ENCODE data around the gene GPANK1. TPM values are rescaled to one million over a fixed set of nuclear protein-coding genes. Genes with fewer than 3 reads are reported as not detected.

Gene GPANK1
- total RNA-seq, 2 experiments from 2014 or later: 35.2 to 42.8 TPM

DNA sequence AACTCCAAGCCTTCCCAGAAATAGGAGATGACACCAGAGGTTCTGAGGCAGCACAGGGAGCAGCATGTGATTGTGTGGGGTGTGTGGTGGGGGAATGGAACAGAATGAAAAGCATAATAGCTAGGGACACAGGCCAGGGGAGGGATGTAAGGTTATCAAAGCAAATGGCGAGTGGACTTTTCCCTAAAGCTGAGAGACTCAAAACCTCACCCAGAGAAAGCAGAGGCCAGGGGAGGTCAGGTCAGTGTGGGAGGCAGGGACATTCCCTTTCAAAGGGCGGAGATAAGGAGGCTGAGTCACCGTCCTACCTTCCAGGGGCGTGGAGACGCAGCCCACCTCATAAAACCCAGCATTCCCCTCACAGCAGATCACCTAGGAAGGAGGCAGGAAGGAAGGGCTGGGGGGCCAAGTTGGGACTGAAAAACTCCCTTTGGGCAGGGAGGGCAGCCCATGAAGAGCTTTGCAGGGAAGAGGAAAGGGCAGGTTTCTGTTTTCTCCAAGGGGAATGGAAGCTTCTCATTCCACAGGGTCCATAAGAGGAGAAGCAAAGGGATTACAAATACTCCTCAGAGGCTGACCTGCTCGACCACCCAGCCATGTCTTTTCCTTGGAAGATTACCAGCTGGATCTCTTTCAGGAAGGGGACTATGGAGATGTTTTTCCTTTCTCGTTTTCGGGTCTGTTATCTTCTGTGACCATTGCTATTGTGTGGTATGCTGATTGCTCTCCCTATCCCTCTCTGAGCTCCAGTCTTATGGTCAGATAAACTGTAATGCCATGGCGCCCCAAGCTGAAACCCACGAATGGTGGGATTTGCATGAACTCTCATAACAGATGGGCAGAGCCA, 25.7 kb upstream of the GPANK1 start:
- H3K4me1 Mint-ChIP-seq: peaks cover 7% of the 10 kb centered on the region
- DNase-seq (no peak), ATAC-seq (no peak)
- no peak overlapping the region for H3K4me3 Mint-ChIP-seq
- ChIA-PET CTCF (interaction anchor here (0.6 to 1.7 kb wide), 14 partner anchors 10 to 248 kb away, joined by 3 to 6 read pairs (median 4); partner anchors contain the start of genes LSM2, LY6G5B and TNF), POLR2A (no interaction called here)
- H3K27ac Mint-ChIP-seq: peak overlapping the region; percentile 69
- peaks cover 24% of the 10 kb centered on the region for H3K36me3 Mint-ChIP-seq (ENCODE audit: low read depth)
- H3K9me3 Mint-ChIP-seq (ENCODE audit: low read depth): no peaks in the 10 kb centered on the region
- no peaks in the 10 kb centered on the region for H3K27me3 Mint-ChIP-seq
- intact Hi-C loops (cut with DNase I, micrococcal nuclease): no loop called here

GRCh38 chr6:31689249-31690110, 24.7 kb upstream of the GPANK1 start:
- peaks cover 7% of the 10 kb centered on the region for H3K4me1 Mint-ChIP-seq
- H3K27ac Mint-ChIP-seq: no peak overlapping the region
- intact Hi-C loops (cut with DNase I, micrococcal nuclease): loop anchor here in 1 of 2 experiments (10.0 kb wide), 1 partner anchor 265 kb away; the partner anchor contains the start of genes NELFE and SKIC2
- ChIA-PET POLR2A (no interaction called here), CTCF (interaction anchor here (0.7 to 1.6 kb wide), 6 partner anchors 11 to 173 kb away, joined by 3 to 6 read pairs (median 4); no protein-coding TSS in a partner anchor)
- no peaks in the 10 kb centered on the region for H3K27me3 Mint-ChIP-seq
- H3K9me3 Mint-ChIP-seq (ENCODE audit: low read depth): no peaks in the 10 kb centered on the region
- DNase-seq (peak; percentile 35), ATAC-seq (no peak)
- peaks cover 24% of the 10 kb centered on the region for H3K36me3 Mint-ChIP-seq (ENCODE audit: low read depth)
- no peak overlapping the region for H3K4me3 Mint-ChIP-seq

DNA sequence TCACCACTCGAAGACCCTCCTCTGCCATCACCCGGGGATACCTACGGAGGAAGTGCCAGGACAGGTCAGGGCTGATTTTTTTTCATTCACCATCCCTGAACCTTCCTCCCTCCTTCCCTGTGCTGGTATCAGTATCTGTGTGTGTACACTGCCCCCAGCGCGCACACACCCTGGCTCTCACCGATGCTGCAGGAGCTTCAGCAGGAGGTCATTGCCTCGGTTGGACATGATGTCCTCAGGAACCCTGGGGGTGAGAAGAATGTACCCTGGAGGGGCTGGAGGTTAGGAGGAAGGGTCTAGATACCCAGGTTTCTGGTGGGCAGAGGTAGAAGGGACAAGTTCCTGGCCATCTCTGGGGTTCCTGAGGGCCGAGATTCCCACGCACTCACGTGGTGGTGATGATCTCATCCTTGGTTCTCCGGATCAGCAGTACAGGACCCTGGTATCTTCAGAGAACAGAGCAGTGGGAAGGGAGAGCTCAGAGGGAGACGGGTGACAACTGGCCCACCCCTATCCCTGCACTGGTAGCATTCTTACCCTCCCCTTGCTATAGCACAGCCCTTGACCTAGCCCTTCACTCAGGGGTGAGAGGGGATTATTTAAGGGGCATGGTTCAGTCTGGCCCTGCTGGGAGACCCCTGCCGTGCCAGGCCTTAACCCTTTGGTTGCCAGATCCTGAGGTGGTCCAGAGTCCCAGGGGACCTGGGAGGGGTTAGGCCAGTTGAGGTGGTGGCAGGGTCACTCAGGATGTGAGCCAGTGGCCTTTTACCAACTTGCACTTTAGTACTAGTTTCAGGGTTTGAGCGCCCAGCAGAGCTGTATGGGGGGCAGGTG, 23.3 kb upstream of the GPANK1 start:
- intact Hi-C loops (cut with DNase I, micrococcal nuclease): loop anchor here in 1 of 2 experiments (10.0 kb wide), 1 partner anchor 267 kb away; the partner anchor contains the start of genes NELFE and SKIC2
- ATAC-seq: no peak
- Mint-ChIP-seq H3K27me3 (no peaks in the 10 kb centered on the region), H3K4me1 (peaks cover 7% of the 10 kb centered on the region), H3K9me3 (ENCODE audit: low read depth) (no peaks in the 10 kb centered on the region), H3K4me3 (no peak overlapping the region), H3K36me3 (ENCODE audit: low read depth) (peaks cover 17% of the 10 kb centered on the region), H3K27ac (no peak overlapping the region)
- ChIA-PET POLR2A (no interaction called here), CTCF (no interaction called here)
- DNase-seq: no peak

DNA sequence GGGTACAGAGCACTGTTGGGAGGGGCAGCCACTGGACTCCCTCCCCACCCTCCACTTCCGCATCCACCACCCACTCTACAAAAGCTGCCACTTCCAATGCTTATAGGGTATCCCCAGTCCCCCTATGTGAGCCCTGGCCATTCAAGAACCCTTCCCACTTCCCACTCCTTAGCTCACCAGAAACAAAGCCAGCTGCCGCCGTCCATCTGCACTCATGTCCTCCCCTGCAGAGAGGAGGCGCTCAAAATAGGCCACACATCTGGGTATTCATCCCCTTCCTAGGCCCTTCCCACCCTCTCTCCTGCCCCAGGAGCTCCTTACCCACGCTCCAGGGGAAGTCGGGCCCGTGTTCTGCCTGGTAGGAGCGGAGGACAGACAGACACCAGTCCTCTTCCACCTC, 22.5 kb upstream of the GPANK1 start:
- no peak for ATAC-seq
- ChIA-PET CTCF (no interaction called here), POLR2A (interaction anchor here (0.6 kb wide), 1 partner anchor 271 kb away, joined by 4 read pairs; the partner anchor contains the start of genes NELFE and SKIC2)
- no peak for DNase-seq
- peaks cover 7% of the 10 kb centered on the region for H3K4me1 Mint-ChIP-seq
- H3K9me3 Mint-ChIP-seq (ENCODE audit: low read depth): no peaks in the 10 kb centered on the region
- H3K27me3 Mint-ChIP-seq: no peaks in the 10 kb centered on the region
- H3K4me3 Mint-ChIP-seq: no peak overlapping the region
- no peak overlapping the region for H3K27ac Mint-ChIP-seq
- intact Hi-C loops (cut with DNase I, micrococcal nuclease): loop anchor here in 1 of 2 experiments (10.0 kb wide), 1 partner anchor 267 kb away; the partner anchor contains the start of genes NELFE and SKIC2
- H3K36me3 Mint-ChIP-seq (ENCODE audit: low read depth): peaks cover 12% of the 10 kb centered on the region

- H3K9me3 Mint-ChIP-seq (ENCODE audit: low read depth): no peaks in the 10 kb centered on the region
- no peak for DNase-seq
- H3K4me1 Mint-ChIP-seq: peaks cover 9% of the 10 kb centered on the region
- ATAC-seq: no peak
- peaks cover 12% of the 10 kb centered on the region for H3K36me3 Mint-ChIP-seq (ENCODE audit: low read depth)
- H3K27me3 Mint-ChIP-seq: no peaks in the 10 kb centered on the region
- POLR2A ChIA-PET: interaction anchor here (0.7 kb wide), 1 partner anchor 25 kb away, joined by 3 read pairs; no protein-coding TSS in a partner anchor
- CTCF ChIA-PET: interaction anchor here (0.6 kb wide), 1 partner anchor 146 kb away, joined by 3 read pairs; no protein-coding TSS in a partner anchor
- intact Hi-C loops (cut with DNase I, micrococcal nuclease): loop anchor here in 1 of 2 experiments (10.0 kb wide), 1 partner anchor 268 kb away; the partner anchor contains the start of genes NELFE and SKIC2
- no peak overlapping the region for H3K27ac Mint-ChIP-seq
- H3K4me3 Mint-ChIP-seq: no peak overlapping the region
Observed at GRCh38 chr6:31686483-31686882, 21.7 kb upstream of the GPANK1 start.

DNA sequence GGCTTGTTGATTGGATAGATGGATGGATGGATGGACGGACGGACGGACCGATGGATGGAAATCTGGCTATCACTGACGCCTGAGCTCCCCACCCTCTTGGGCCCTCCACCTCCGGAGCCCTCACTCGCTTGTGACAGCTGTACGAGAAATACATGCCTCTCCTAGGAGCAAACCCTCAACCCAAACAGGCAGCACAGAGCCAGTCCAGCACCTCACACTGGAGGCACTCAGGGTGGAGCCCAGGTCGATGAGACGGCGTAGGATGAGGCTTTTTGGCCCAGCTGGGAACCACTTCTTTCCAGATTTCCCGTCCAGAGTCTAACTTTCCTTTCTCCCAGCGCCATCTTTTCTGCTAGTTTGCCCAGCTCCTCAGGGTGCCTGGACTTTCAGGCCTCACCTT, 18.8 kb upstream of the GPANK1 start:
- ChIA-PET POLR2A (no interaction called here), CTCF (interaction anchor here (0.6 to 1.6 kb wide), 3 partner anchors 86 to 163 kb away, joined by 3 to 5 read pairs (median 4); no protein-coding TSS in a partner anchor)
- intact Hi-C loops (cut with DNase I, micrococcal nuclease): loop anchor here (5.0 to 10.0 kb wide), 3 partner anchors 179 to 274 kb away; partner anchors contain the start of genes NELFE (in 2 of the 2), SKIC2 (in 2 of the 2) and NEU1 (in 1 of the 2)
- DNase-seq (no peak), ATAC-seq (no peak)
- H3K36me3 Mint-ChIP-seq (ENCODE audit: low read depth): peaks cover 8% of the 10 kb centered on the region
- H3K27ac Mint-ChIP-seq: no peak overlapping the region
- H3K9me3 Mint-ChIP-seq (ENCODE audit: low read depth): no peaks in the 10 kb centered on the region
- no peaks in the 10 kb centered on the region for H3K27me3 Mint-ChIP-seq
- no peak overlapping the region for H3K4me3 Mint-ChIP-seq
- peaks cover 15% of the 10 kb centered on the region for H3K4me1 Mint-ChIP-seq

- DNase-seq (peak; percentile 72), ATAC-seq (peak; percentile 76)
- Mint-ChIP-seq H3K4me3 (peak overlapping the region; percentile 66), H3K27me3 (no peaks in the 10 kb centered on the region), H3K36me3 (ENCODE audit: low read depth) (no peaks in the 10 kb centered on the region), H3K9me3 (ENCODE audit: low read depth) (no peaks in the 10 kb centered on the region), H3K27ac (peak overlapping the region; percentile 49), H3K4me1 (peaks cover 15% of the 10 kb centered on the region)
- ChIA-PET CTCF (interaction anchor here (0.7 to 1.0 kb wide), 7 partner anchors 26 to 241 kb away, joined by 3 to 4 read pairs (median 4); no protein-coding TSS in a partner anchor), POLR2A (interaction anchor here (0.5 to 0.8 kb wide), 2 partner anchors 39 to 145 kb away, joined by 3 read pairs; no protein-coding TSS in a partner anchor)
- intact Hi-C loops (cut with DNase I, micrococcal nuclease): loop anchor here (1.0 to 10.0 kb wide), 7 partner anchors 22 to 276 kb away; partner anchors contain the start of genes NELFE (in 2 of the 2), SKIC2 (in 2 of the 2), ABHD16A (in 1 of the 2) and DDAH2 (in 1 of the 2)
Observed at GRCh38 chr6:31681135-31681671, 16.4 kb upstream of the GPANK1 start.

DNA sequence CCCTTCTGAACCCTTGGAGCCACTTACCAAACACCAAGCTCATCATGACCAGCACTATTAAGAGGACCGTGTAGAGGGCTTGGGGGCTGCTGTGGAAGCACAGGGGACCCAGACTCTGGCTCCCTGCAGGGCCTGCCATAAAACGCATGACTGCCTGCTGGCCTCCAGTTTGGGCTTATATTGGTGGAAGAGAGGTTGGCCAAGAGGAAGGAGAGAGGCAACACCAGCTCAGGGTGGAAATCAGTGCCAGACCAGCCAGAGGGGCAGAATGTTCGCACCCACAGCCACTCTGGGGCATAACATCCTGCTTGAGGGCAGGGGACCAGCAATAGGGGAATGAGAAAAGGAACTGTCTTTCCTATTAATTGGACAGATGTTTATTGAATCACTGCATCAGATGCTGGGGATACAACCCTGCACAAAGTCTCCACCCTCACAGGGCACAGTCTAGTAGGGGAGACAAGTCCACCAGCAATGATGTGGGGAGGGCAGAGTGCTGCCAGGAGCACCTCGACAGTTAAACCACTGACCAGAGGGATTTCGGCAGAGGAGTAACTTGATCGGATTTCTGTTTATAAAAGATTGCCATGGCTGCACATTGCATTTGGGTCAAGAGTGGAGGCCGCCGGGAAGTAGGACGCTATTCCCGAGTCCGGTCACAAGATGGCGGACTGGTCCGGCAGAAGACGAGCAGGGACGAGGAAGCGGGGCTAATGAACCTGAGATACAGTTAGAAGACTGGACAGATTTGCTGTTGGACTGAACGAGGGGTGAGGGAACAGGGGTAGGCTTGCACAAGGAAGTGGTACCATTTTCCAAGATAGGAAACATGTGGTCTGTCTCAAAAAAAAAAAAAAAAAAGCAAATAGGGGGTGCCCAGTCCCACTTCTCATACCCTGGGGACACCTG, 15.7 kb upstream of the GPANK1 start, which contains the start of gene LY6G5C:
LY6G5C (minus strand) TSS at position 842 of the 909 bp plus-strand sequence; CDS start at position 148, 694 bp downstream.
- ATAC-seq (peak; percentile 80), DNase-seq (peak; percentile 80)
- Mint-ChIP-seq H3K27me3 (no peaks in the 10 kb centered on the region), H3K4me3 (peak within 1 kb of the TSS; percentile 66), H3K27ac (peak within 1 kb of the TSS; percentile 49), H3K4me1 (peaks cover 15% of the 10 kb centered on the region), H3K9me3 (ENCODE audit: low read depth) (no peaks in the 10 kb centered on the region), H3K36me3 (ENCODE audit: low read depth) (no peaks in the 10 kb centered on the region)
- intact Hi-C loops (cut with DNase I, micrococcal nuclease): loop anchor here (1.0 to 10.0 kb wide), 10 partner anchors 23 to 277 kb away; partner anchors contain the start of genes NELFE (in 2 of the 2), NEU1 (in 2 of the 2), SKIC2 (in 2 of the 2) and ABHD16A (in 1 of the 2)
- ChIA-PET CTCF (interaction anchor here (0.6 to 1.0 kb wide), 7 partner anchors 10 to 179 kb away, joined by 3 to 6 read pairs (median 3); partner anchors contain the start of gene LY6G6D), POLR2A (interaction anchor here (0.5 to 0.8 kb wide), 2 partner anchors 38 to 146 kb away, joined by 3 read pairs; no protein-coding TSS in a partner anchor)

GRCh38 chr6:31677955-31678354, 13.2 kb upstream of the GPANK1 start:
- no peak for DNase-seq
- CTCF ChIA-PET: interaction anchor here (0.6 to 1.6 kb wide), 3 partner anchors 13 to 185 kb away, joined by 3 to 4 read pairs (median 3); partner anchors contain the start of gene NEU1
- Mint-ChIP-seq H3K4me1 (peaks cover 15% of the 10 kb centered on the region), H3K27ac (no peak overlapping the region), H3K4me3 (no peak overlapping the region), H3K36me3 (ENCODE audit: low read depth) (peaks cover 5% of the 10 kb centered on the region), H3K9me3 (ENCODE audit: low read depth) (no peaks in the 10 kb centered on the region), H3K27me3 (no peaks in the 10 kb centered on the region)
- no peak for ATAC-seq
- intact Hi-C loops (cut with DNase I, micrococcal nuclease): no loop called here
- POLR2A ChIA-PET: interaction anchor here (0.7 kb wide), 1 partner anchor 61 kb away, joined by 3 read pairs; no protein-coding TSS in a partner anchor

Data from activated CD4-positive, alpha-beta T cell treated with anti-CD3 and anti-CD28 coated beads for 36 hours (primary cell).